Measurements from ENCODE around the gene IL17A.

DNA sequence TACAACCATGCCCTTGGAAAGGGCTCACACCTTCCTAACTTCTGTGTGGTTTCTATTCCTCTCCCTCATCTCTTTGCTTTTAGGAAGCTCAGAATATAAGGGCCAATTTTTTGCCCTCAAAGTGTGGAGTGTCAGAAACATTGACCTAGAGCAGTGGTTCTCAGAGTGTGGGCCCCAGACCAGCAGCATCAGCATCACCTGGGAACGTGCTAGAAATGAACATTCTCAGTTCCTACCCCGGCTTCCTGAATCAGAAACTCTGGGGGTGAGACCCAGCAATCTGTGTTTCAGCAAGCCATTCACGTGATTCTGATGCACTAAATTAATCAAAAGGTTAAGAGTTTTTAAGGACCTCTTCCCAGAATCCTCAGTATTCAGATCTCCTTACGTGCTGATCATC, 47.9 kb upstream of the IL17A start:
- TF ChIP-seq, protein P1, sequence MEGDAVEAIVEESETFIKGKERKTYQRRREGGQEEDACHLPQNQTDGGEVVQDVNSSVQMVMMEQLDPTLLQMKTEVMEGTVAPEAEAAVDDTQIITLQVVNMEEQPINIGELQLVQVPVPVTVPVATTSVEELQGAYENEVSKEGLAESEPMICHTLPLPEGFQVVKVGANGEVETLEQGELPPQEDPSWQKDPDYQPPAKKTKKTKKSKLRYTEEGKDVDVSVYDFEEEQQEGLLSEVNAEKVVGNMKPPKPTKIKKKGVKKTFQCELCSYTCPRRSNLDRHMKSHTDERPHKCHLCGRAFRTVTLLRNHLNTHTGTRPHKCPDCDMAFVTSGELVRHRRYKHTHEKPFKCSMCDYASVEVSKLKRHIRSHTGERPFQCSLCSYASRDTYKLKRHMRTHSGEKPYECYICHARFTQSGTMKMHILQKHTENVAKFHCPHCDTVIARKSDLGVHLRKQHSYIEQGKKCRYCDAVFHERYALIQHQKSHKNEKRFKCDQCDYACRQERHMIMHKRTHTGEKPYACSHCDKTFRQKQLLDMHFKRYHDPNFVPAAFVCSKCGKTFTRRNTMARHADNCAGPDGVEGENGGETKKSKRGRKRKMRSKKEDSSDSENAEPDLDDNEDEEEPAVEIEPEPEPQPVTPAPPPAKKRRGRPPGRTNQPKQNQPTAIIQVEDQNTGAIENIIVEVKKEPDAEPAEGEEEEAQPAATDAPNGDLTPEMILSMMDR (IDR thresholded peaks at IDR 0.05; ENCODE audit: borderline replicate concordance, extremely low read depth, low read length, poor library complexity, severe bottlenecking), result no peak
- TF ChIP-seq EZH2 (IDR thresholded peaks at IDR 0.05; ENCODE audit: borderline replicate concordance, low read depth, low read length, severe bottlenecking), result no peak
